GM21723 (cell line): ENCODE measurements around the gene APOBEC3B.
A peak's percentile ranks its signal among the peaks of the same experiment; 100 is the strongest.
"Not testable (repeated sequence)": the region's sequence is repeated elsewhere in the genome, so short reads cannot be mapped to it uniquely, and the experiment has no call there.

Experiments used
- ATAC-seq: cut with Tn5 transposase; IDR thresholded peaks from one replicate; pipeline ENCODE4 v1.9.1; 2021; ENCODE audit warnings: mild to moderate bottlenecking, moderate library complexity; ENCODE audit not compliant: unreplicated experiment

The APOBEC3B gene

DNA sequence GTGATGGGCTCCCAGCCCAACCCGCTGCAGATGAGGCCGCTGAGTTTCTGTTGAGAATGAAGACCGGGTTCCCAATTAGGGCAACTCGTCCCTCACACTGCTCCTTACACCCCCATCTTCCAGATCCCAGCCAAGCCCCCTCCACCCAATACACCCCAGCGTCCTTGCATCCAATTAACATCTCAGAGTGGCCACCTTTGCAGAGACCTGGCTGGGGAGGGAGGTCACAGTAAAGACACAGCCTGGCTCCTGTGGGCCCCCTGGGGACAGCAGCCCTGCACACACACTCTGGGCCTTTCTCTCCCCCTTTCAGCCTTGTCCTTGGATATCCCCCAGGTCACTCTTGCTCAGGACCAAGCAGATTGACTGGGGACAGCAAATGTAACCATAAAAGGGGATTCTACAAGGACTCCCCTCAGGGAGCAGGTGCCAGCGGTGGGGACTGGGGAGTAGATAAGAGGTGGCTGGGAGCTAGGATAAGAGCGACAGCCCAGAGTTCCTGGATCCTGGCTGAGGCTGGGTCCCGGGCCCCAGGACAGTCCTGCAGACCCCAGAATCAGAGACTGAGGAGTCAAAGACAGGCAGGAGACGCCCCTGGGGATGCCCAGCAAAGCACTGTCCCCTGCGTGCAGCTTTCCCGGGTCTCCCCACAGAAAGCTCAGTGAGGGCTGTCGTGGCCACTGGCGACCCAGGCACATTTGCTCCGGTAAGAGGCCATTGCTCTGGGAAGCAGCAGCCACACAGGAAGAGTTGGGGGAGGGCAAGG is 16.4 kb upstream of the APOBEC3B start:
- no peak for ATAC-seq

DNA sequence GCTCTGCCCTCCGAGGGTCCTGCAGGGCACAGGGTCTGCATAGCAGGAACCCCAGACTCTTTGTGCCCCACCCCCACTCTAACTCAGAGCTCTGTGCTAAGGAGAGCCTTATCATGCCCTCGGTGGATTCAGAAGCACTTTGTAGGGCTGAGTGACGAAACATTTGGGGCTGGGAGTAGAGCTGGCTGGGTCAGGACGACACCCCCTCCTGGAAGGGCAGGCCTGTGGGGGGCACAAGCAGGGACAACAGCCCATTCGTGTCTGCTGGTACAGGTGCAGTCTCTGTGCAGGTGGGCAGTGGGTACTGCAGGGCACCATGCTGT is 15.8 kb upstream of the APOBEC3B start:
- ATAC-seq, result no peak

DNA sequence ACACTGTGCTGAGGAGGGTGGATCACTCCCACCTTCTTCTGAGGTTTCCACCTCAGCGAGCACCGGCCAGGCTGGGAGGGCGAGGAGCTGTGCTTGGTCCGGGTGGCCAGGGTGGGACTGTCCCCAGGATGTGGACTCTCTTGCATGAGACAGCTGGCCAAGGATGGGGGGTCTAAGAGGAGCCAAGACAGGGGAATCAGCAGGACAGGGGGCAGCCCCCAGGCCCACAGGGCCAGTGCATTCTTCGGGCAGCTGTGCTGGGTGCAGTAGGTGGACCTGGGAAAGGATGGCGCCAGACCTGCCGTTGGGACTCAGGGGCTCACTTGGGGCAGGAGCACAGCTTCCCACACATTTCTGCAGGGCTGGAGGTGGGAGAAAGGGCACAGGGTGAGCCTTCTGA is 15.2 kb upstream of the APOBEC3B start:
- ATAC-seq, result no peak

DNA sequence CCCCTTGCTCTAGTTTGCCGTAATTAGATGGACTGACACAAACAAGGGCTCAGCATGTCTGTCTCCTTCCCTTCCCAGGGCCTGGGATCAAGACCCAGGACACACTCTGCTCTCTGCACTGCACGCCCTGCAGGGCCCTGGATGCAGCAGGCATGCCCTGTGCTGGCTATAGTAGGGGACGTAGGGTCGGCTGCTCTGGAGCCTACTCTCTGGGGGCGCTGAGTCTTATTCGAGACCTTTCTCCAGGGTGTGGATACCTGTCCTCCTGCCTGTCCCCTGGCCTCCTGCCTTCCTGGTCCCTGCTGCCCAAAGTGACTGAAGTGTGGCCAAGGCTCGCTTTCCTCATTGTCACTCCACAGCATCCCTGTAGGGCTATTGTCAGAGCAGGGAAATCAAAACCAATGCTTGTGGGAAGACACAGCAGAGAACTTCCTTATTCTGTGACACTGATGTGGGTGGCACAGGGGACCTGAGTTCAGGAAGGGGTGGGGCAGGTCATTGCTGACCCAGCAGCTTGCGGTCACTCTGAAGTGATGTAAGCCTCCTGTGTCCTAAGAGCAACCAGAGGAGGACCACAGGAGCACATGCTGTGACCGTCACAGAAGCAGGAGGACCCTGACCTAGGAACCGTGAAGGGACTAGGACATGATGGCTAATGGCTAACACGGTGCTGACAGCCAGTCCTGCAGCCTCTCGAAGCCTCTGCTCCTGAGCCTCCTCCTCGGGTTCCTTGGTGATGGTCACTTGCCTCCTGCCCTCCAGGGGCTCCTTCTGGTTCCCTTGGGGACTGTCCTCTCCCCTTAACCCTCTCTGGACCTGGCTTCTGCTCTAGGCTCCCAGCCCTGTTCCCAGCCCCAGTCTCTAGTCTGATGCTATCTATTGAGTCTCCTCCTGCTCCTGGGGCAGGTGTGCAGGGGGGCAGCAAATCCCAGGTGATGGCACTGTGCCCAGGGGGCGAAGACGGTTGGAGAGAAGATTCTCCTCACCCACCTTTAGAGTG is 14.4 kb upstream of the APOBEC3B start:
- ATAC-seq, result no peak

DNA sequence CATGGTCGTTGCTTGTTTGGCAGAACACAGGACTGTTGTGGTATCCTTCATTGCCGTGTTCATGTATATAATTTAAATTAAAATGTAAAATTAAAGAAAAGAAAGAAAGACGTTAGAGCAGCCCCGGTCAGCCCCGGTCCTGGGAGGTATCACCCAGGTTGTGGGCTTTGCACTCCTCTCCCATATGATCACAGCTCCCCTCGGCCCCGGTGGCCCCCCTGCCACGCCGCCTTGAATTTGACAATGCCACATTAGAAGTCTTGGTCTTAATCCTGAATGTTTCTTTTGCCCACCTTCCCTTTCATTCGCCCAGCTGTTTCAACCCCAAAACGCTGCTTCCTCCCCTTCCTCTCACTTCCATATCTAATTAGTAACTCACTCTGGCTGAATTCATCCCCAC is 13.3 kb upstream of the APOBEC3B start:
- no peak for ATAC-seq

DNA sequence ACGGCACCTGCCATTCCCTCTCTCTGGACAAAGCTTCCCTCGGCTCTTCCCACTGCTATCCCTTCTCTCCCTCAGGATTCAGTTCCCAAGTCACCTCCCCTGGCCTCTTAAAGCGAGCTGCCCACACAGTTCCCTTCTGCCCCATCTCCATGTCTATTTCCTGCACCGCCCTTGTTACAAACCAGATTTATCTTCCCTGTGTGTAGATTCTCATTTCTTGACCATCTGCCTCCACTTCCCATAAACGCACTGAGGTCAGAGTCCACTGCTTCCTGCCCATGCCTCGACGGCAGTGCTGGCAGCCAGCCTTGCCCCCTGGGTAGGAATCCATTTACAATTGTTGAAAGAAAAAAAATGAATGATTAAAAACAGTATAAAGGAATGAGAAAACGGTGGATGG is 11.6 kb upstream of the APOBEC3B start:
- no peak for ATAC-seq

DNA sequence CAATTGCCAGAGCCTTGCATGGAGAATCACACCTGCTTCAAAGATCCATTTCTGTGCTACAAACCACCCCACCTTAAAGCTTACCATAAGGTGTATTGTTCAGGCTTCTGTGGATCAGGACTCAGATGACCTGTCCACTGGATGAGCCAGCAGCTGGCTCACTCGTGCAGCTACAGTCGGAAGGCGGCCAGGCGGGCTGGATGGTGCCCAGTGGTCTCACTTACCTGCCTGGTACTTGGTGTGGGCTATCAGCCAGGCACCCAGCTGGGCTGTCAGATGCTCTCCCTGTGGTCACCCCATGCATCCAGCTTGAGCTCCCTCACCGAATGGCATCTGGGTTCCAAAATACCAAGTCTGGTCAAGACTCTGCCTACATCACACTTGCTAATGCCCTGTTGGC is 10.9 kb upstream of the APOBEC3B start:
- no peak for ATAC-seq

DNA sequence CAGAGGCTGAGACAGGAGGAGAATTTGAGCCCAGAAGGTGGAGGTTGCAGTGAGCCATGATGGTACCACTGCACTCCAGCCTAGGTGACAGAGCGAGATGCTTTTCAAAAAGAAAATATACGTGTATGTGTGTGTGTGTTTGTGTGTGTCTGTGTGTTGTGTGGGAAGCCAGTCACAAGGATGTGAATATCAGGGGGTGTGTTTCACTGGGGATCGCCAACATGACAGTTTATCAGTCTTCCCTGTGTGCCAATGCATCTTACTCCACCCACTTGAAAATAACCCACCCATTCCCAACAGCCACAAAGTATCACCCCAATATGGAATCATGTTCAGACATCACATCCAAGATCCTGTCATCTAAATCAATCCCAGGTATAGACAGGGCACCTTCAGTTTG is 10.4 kb upstream of the APOBEC3B start:
- no peak for ATAC-seq

DNA sequence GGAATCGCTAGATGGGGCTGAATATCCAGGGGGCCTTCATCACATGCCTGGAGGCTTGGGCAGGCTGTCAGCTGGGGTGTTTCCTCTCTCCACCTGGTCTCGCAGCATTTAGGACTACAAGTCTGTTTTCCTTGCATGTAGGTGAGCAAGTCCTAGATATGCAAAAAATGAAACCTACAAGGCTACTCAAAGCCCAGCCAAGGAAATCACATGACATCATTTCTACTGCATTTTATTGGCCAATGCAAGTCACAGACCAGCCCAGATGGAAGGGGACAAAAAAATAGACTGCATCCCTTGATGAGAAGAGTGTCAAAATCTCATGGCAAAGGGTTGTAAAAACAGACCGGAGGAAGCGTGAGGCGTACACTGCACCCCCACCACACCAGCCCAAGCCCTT is 9.6 kb upstream of the APOBEC3B start:
- no peak for ATAC-seq

DNA sequence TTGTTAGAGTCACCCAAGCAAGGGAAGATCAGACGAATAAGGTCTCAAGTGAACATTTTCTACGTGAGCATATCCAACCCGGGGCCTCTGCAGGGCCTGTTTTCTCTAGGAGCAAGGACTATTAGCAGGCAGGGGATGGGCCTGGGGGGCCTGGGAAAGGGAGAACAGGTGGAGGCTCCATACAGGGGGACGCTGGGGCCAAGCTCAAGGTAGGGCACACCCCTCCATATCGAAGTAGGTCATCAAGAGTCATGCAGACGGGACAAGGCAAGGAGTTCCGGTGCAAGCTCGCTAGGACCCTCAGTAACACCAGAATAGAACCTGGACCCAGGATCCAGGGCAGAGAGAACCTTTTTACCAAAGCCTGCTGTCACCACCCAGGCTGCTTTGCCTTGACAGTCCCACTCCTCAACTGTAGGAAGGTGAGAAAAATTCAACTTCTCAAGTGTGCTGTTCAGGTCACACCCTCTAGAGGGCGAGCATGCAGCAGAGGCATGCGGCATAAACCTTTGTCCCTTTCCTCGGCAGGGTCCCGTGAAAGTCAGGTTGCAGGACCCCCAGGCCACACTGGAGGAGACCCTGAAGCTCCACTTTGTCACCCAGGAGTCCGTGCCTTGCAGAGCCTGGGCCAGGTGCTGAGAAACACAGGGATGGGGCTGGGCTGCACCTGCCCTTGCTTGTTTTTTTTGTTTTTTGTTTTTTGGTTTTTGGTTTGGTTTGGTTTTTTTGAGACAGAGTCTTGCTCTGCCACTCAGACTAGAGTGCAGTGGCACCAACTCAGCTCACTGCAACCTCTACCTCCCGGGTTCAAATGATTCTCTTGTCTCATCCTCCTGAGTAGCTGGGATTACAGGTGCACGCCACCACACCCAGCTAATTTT is 8.6 kb upstream of the APOBEC3B start:
- no peak for ATAC-seq

DNA sequence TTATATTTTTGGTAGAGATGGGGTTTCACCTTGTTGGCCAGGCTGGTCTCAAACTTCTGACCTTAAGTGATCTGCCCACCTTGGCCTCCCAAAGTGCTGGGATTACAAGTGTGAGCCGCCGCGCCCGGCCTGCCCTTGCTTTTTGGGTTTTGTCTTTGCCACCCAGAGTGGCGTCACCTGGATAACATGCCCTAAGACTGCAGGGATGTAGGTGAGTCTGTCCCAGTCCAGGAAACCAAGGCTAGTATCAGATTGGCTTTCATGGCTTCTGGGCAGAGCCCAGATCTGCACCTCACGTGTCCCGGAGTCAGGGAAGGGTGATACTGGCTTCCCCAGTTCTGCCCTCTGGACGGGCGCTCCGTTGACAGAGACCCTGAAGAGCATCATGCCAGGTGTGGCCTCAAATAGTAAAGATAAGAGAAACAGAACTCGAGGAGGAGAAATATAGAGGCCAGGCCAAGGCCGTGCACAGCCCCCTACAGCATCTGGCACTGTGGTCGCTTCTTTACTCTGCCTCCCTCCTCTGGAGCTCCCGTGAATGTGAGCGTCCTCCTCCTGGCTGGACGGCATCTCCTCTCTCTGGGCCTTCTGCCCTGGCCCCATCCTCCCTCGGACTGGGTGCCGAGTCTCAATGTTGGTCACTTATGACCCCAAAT is 7.8 kb upstream of the APOBEC3B start:
- no peak for ATAC-seq

DNA sequence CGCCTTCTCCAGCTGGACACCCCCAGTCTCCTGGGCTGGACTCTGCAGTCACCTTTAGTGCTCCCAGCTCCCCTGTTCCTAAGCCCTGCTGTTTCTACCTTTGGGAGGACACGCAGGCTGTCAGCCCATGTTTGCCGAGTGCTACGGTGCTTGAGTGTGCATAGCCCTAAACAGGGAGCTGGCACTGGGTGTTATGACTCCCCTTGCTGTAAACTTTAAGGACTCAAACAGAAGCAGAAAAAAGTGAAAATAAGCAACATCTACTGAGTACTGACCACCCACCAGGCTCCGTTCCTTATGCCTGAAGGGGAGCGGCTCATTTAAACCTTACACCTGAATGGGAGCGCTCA is 7.3 kb upstream of the APOBEC3B start:
- ATAC-seq, result no peak

DNA sequence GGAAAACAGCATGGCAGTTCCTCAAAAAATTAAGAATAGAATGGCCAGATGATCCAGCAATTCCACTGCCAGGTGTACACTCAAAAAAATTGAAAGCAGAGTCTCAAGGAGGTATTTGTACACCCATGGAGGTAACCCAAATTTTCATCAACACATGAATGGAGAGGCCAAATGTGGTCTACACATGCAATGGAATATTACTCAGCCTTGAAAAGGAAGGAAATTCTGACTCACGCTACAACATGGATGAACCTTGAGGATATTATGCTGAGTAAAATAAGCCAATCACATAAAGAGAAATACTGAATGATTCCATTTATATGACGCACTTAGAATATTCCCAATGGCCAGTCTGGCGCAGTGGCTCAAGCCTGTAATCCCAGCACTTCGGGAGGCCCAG is 4.9 kb upstream of the APOBEC3B start:
- not testable (repeated sequence) for ATAC-seq

DNA sequence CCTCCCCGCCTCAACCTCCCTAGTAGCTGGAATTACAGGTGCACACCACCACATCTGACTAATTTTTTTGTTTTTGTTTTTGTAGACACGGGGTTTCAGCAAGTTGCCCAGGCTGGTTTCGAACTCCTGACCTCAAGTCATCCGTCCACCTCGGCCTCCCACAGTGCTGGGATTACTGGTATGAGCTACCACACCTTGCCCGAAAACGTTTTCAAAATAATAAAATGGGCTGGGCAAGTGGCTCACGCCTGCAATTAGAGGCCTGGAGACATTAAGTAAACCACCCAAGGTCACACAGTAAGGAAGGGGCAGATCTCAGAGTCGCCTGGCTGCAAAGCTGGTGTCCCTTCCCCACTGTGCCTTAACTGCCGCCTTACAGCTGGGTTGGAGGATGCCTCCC is 1.6 kb upstream of the APOBEC3B start:
- not testable (repeated sequence) for ATAC-seq

DNA sequence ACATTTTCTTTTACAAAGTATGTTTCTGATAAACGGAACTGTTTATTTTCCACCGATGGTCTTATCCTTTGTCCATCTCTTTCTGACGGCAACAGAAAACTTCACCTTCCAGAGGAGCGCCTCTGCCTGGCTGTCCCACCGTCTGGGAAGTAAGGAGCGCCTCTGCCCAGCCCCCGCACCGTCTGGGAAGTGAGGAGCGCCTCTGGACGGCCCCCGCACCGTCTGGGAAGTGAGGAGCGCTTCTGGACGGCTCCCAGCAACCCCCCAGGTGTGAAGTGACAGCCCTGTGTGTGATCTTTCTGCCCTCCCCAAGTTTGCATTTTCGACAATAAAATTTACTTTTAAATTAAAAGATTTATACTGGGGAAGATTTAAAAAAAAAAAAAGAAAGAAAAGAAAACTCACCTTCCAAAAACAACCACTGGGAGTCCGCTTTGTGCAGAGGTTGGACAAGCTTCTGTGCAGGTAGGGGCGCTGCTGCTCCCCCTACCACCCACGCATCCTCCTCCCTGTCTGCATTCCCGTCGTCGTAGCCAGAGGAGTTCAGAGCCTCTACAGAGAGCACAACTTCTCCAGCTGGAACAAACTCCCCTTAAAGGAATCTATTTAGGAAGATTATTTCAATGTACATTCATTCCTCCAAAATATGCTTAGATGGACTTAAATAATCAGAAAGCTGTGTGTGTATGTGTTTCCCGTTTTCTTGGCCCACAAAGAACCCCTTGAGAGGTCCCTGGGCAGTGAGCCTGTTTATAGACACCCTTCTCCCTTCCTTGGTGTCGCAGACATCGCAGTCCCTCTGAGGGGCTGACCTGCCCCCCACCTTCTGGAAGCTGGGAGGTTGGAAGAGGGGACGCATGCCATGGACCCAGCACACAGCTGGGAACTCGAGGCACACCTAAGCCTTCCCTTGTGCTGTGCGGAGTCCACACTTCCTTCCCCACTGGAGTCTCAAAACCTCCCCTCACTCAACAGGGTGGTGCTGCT is 849 bp upstream of the APOBEC3B start:
- peak; percentile 7 for ATAC-seq

DNA sequence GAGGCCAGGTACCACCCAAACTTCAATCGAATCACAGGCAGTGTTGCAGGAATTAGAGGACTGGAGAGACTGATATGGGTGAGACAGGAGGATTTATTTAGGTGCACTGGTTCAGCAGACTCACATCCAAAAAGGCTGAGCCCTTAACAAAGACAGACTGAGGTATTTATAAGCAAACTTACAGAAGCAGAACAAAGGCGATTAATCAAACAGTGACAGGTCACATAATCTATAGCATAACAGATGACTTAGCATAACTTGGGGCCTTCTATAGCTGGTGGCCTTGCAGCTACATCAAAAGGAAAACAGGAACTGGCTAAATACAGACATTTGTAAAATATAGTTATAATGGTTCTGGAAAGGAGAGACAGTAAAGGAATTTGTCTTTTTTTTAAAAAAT is 2.1 kb downstream of the APOBEC3B start:
- ATAC-seq, result no peak

DNA sequence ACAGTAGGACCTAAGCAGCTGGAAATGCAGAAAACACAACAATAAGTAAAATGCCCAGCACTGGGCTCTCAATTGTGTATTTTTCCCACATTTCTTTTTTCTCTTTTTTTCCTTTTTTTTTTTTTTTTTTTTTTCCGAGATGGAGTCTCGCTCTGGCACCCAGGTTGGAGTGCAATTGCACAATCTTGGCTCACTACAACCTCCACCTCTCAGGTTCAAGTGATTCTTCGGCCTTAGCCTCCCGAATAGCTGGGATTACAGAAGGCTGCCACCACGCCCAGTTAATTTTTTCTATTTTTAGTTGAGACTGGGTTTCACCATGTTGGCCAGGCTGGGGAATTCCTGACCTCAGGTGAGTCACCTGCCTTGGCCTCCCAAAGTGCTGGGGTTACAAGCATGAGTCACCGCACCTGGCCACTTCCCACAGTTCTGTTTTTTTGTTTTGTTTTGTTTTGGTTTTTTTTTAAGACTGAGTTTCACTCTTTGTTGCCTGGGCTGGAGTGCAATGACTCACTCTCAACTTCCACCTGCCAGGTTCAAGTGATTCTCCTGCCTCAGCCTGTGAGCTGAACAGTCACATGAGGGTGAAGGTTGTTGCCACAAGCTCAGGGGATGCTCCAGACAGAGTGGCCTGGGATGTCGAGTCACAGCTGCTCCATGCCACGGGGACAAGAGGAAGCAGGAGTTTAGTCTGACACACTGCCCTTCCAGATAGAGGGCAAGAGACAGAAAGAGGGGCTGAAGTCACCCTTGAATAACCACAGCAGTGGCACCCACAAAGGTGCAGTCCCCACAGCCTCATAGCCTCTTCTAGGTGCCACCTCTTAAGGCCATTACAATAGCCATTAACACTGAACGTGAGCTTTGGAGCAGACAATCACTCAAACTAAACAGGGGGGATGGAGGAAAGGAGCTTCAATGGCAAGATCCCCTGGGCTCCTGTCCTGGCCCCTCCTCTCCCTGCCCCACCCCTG is 2.9 kb downstream of the APOBEC3B start:
- ATAC-seq, result not testable (repeated sequence)

DNA sequence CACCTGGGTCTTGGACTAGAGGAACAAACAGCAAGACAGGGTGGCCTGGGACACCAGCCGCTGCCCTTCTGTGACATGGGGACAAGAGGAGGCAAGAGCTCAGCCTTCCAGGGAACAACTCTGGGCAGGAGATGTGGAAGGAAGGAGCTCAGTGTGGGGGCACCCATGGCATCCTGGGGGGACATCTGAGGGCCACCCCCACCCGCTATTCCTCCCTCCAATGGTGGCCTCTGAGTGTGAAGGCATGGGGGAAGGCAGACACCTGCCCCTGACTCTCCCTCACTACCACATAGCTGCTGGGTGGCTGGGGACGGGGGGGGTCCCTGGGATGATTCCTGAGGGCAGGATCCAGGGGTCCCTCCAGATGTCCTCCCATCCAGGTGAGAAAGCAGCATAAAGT is 4.5 kb downstream of the APOBEC3B start:
- ATAC-seq, result no peak
